B cell (primary cell): Measurements from ENCODE around the gene SLC17A4. TPM values are rescaled to one million over a fixed set of nuclear protein-coding genes. Genes with fewer than 3 reads are reported as not detected.

Experiments
- ATAC-seq: fragments of 200-7000 bp; cut with Tn5 transposase; one replicate; pipeline ENCODE4 v1.10.0; 2021; ENCODE audit warnings: low read depth, mild to moderate bottlenecking, moderate number of reproducible peaks, moderate library complexity
- CTCF ChIA-PET: fragments of 350-600 bp; sonication (Branson Sonifier 250); formaldehyde crosslinking; loops from one replicate; lab custom pipeline; 2021; ENCODE audit warnings: antibody characterized with exemption, inconsistent platforms; lab: Charles Lee
- POLR2A ChIA-PET: fragments of 350-600 bp; sonication (Branson Sonifier 250); formaldehyde crosslinking; loops from one replicate; lab custom pipeline; 2021; ENCODE audit warnings: antibody characterized with exemption; lab: Charles Lee
- DNase-seq: peaks from one replicate; pipeline ENCODE4 v3.0.0; 2013
- H2AFZ ChIP-seq: 2 replicates; pipeline ENCODE4 v1.6.1; 2012; ENCODE audit warnings: mild to moderate bottlenecking, low read depth, low read length; ENCODE audit not compliant: insufficient read depth, poor library complexity, severe bottlenecking
- H3K27ac ChIP-seq, 2 donors: 1 replicate in 1 of 2; 2 replicates in 1 of 2; pipeline ENCODE4 v1.5.1; 2012 to 2013; ENCODE audit warnings: low read length in 2 of 2, mild to moderate bottlenecking in 2 of 2, moderate library complexity in 1 of 2
- H3K27me3 ChIP-seq, 4 experiments: fragments of 200-600 bp in 1 of 4; sonication (generic) in 1 of 4; replicated peaks in 1 of 4; 1 replicate in 2 of 4; 2 replicates in 2 of 4; pipeline versions ENCODE4 v1.6.1 to v1.7.0; 2013 to 2016; ENCODE audit warnings: low read length in 3 of 4, mild to moderate bottlenecking in 2 of 4, mixed read lengths in 1 of 4, moderate library complexity in 1 of 4; ENCODE audit not compliant: insufficient read depth in 4 of 4, control insufficient read depth in 3 of 4; ENCODE audit errors: control extremely low read depth in 1 of 4
- H3K36me3 ChIP-seq, 2 experiments: replicated peaks in 1 of 2; 1 replicate in 1 of 2; 2 replicates in 1 of 2; pipeline versions ENCODE4 v1.6.1 to v1.7.1; 2013; ENCODE audit warnings: low read length in 1 of 2; ENCODE audit not compliant: insufficient read depth in 2 of 2, control insufficient read depth in 1 of 2; ENCODE audit errors: control extremely low read depth in 1 of 2, extremely low read depth in 1 of 2
- H3K4me1 ChIP-seq, 2 donors: fragments of 200-600 bp in 1 of 2; sonication (generic) in 1 of 2; 1 replicate in 1 of 2; 2 replicates in 1 of 2; pipeline versions ENCODE4 v1.5.1 to v1.6.1; 2013 to 2017; ENCODE audit warnings: low read length in 2 of 2; ENCODE audit not compliant: control insufficient read depth in 2 of 2, insufficient read depth in 2 of 2
- H3K4me2 ChIP-seq: replicated peaks from 2 replicates; pipeline ENCODE3; 2012; ENCODE audit warnings: mild to moderate bottlenecking, low read depth, low read length; ENCODE audit not compliant: poor library complexity, severe bottlenecking
- H3K4me3 ChIP-seq, 5 experiments: fragments of 200-600 bp in 1 of 5; sonication (generic) in 1 of 5; 1 replicate in 3 of 5; 2 replicates in 2 of 5; pipeline versions ENCODE4 v1.5.1 to v1.7.0; 2011 to 2016; ENCODE audit warnings: low read length in 4 of 5, mild to moderate bottlenecking in 4 of 5, low read depth in 2 of 5, control low read depth in 1 of 5, moderate library complexity in 1 of 5; ENCODE audit not compliant: insufficient read depth in 1 of 5; ENCODE audit errors: control extremely low read depth in 1 of 5, extremely low read depth in 1 of 5
- H3K79me2 ChIP-seq: fragments of 200-600 bp; sonication (generic); one replicate; pipeline ENCODE4 v1.6.0; 2016; ENCODE audit warnings: low read length; ENCODE audit not compliant: control insufficient read depth, insufficient read depth
- H3K9ac ChIP-seq: fragments of 200-600 bp; sonication (generic); 2 replicates; pipeline ENCODE4 v1.6.1; 2017; ENCODE audit warnings: mild to moderate bottlenecking, low read length, moderate library complexity
- H3K9me3 ChIP-seq, 3 donors: one replicate each; pipeline versions ENCODE4 v1.6.1 to v1.7.1; 2013; ENCODE audit warnings: low read length in 2 of 3; ENCODE audit not compliant: control insufficient read depth in 2 of 3, insufficient read depth in 1 of 3; ENCODE audit errors: control extremely low read depth in 1 of 3
- H4K20me1 ChIP-seq: 2 replicates; pipeline ENCODE4 v1.6.0; 2012; ENCODE audit warnings: mild to moderate bottlenecking, low read length; ENCODE audit not compliant: insufficient read depth, control insufficient read depth, poor library complexity, severe bottlenecking
- H3K27ac Mint-ChIP-seq: one replicate; pipeline ENCODE4 v1.8.0; 2021; ENCODE audit warnings: mixed read lengths
- H3K27me3 Mint-ChIP-seq: one replicate; pipeline ENCODE4 v1.8.0; 2021; ENCODE audit warnings: mixed read lengths
- H3K4me1 Mint-ChIP-seq: one replicate; pipeline ENCODE4 v1.8.0; 2021; ENCODE audit warnings: mixed read lengths
- H3K4me3 Mint-ChIP-seq: one replicate; pipeline ENCODE4 v1.8.0; 2021; ENCODE audit warnings: mixed read lengths
- H3K9me3 Mint-ChIP-seq: one replicate; pipeline ENCODE4 v1.8.0; 2022; ENCODE audit warnings: mixed read lengths; ENCODE audit not compliant: insufficient read depth
- CTCF ChIP-seq: fragments of 200-600 bp; IDR thresholded peaks from one replicate; pipeline ENCODE4 v1.8.0; 2022; ENCODE audit warnings: antibody characterized with exemption, mild to moderate bottlenecking
- EZH2 ChIP-seq: IDR thresholded peaks from 2 replicates; pipeline ENCODE4 v1.6.1; 2012; ENCODE audit warnings: borderline replicate concordance, low read depth, mild to moderate bottlenecking, moderate library complexity, low read length; ENCODE audit not compliant: insufficient read depth, poor library complexity, severe bottlenecking
- WGBS: methylation state at CpG from one replicate; pipeline ENCODE4 v1.1.5; 2013; ENCODE audit warnings: missing lambda C conversion rate; ENCODE audit not compliant: insufficient coverage; 5-methylcytosine and 5-hydroxymethylcytosine counted together
- intact Hi-C: fragments of 100-400 bp; cut with micrococcal nuclease; formaldehyde crosslinking; loops from one replicate; pipeline ENCODE4 v1.10.0; 2022
- polyA plus RNA-seq: library from polyadenylated mRNA; depleted of rRNA; stranded (reverse); fragments of >200 nt; gene quantifications from 2 replicates; pipeline ENCODE4 v1.2.3, GENCODE V29; 2012
- total RNA-seq, 2 donors: library from RNA; stranded (reverse); fragments of 120-200 nt in 1 of 2; gene quantifications; 1 replicate in 1 of 2; 2 replicates in 1 of 2; pipeline versions ENCODE4 v1.2.3 to v1.2.4, GENCODE V29; 2013 to 2022

The SLC17A4 gene
- total and polyA plus RNA-seq, 2 donors (not counting 1 experiment from before 2014, with no cell fraction given) = not detected

- Histone ChIP-seq H3K36me3 (no peaks in the 10 kb centered on the region), H3K4me1 (no peaks in the 10 kb centered on the region), H3K27ac (no peak overlapping the region), H3K4me3 (no peak overlapping the region), H3K9me3 (peaks cover 0 to 5% (median 4%) of the 10 kb centered on the region in 3 donors), H4K20me1 (no peaks in the 10 kb centered on the region), H3K4me2 (no peak overlapping the region), H3K27me3 (peaks cover 0 to 3% (median 3%) of the 10 kb centered on the region in 4 experiments), H2AFZ (no peak overlapping the region), H3K79me2 (no peaks in the 10 kb centered on the region), H3K9ac (no peak overlapping the region)
- DNase-seq (no peak), ATAC-seq (no peak)
- POLR2A ChIA-PET = no interaction called here
- TF ChIP-seq EZH2 (no peak), CTCF (no peak)
- CTCF ChIA-PET = interaction anchor here (1.2 kb wide), 1 partner anchor 13 kb away, joined by 4 read pairs; no protein-coding TSS in a partner anchor
- H3K4me1 Mint-ChIP-seq = no peaks in the 10 kb centered on the region
- WGBS = no CpG with 5 or more reads among the region's 4 CpGs
- peaks cover 58% of the 10 kb centered on the region for H3K27me3 Mint-ChIP-seq
- no peaks in the 10 kb centered on the region for H3K9me3 Mint-ChIP-seq
- H3K27ac Mint-ChIP-seq = no peak overlapping the region
- intact Hi-C loops = no loop called here
- H3K4me3 Mint-ChIP-seq = no peak overlapping the region
Measured at GRCh38 chr6:25801436-25801835, 46.9 kb downstream of the SLC17A4 start.

GRCh38 chr6:25804804-25805203 lies 50.3 kb downstream of the SLC17A4 start:
- H3K36me3 ChIP-seq = no peaks in the 10 kb centered on the region
- peaks cover 0 to 5% (median 4%) of the 10 kb centered on the region in 3 donors for H3K9me3 ChIP-seq
- no peak overlapping the region for H3K9ac ChIP-seq
- CTCF ChIA-PET = interaction anchor here (1.3 kb wide), 1 partner anchor 18 kb away, joined by 4 read pairs; no protein-coding TSS in a partner anchor
- POLR2A ChIA-PET = no interaction called here
- ATAC-seq (no peak), DNase-seq (no peak)
- no peak overlapping the region for H3K4me3 ChIP-seq
- TF ChIP-seq EZH2 (no peak), CTCF (no peak)
- intact Hi-C loops = no loop called here
- peaks cover 0 to 3% (median 2%) of the 10 kb centered on the region in 4 experiments for H3K27me3 ChIP-seq
- no CpG with 5 or more reads among the region's 2 CpGs for WGBS
- H3K27ac ChIP-seq = no peak overlapping the region
- H2AFZ ChIP-seq = no peak overlapping the region
- no peak overlapping the region for H3K4me3 Mint-ChIP-seq
- no peak overlapping the region for H3K27ac Mint-ChIP-seq
- no peaks in the 10 kb centered on the region for H3K4me1 ChIP-seq
- H3K4me2 ChIP-seq = no peak overlapping the region
- no peaks in the 10 kb centered on the region for H3K79me2 ChIP-seq
- no peaks in the 10 kb centered on the region for H3K4me1 Mint-ChIP-seq
- peaks cover 56% of the 10 kb centered on the region for H3K27me3 Mint-ChIP-seq
- no peaks in the 10 kb centered on the region for H4K20me1 ChIP-seq
- no peaks in the 10 kb centered on the region for H3K9me3 Mint-ChIP-seq
